ENCODE results near the gene ERMN.
"Not testable (repeated sequence)": the region's sequence is repeated elsewhere in the genome, so short reads cannot be mapped to it uniquely, and the experiment has no call there.

ERMN gene

GRCh38 chr2:157325786-157326185 is at the start of gene ERMN:
ERMN (minus strand) TSS chr2:157325824; CDS start chr2:157325642, 182 bp downstream.
- DNase-seq, result peak; percentile 66 to 78

- no peak for DNase-seq
These were observed 49.8 kb upstream of the ERMN start for GRCh38 chr2:157375384-157375783.

- DNase-seq, result not testable (repeated sequence)
These were observed 42.9 kb upstream of the ERMN start for GRCh38 chr2:157368508-157368907.

GRCh38 chr2:157367704-157368103 is 42.1 kb upstream of the ERMN start:
- no peak for DNase-seq

GRCh38 chr2:157364257-157364974 is 38.8 kb upstream of the ERMN start:
- DNase-seq, result no peak

- DNase-seq, result no peak
These were observed 38.0 kb upstream of the ERMN start for GRCh38 chr2:157363612-157364101.

- no peak for DNase-seq
These were observed 37.0 kb upstream of the ERMN start for GRCh38 chr2:157362627-157363026.

- no peak for DNase-seq
These were observed 35.9 kb upstream of the ERMN start for GRCh38 chr2:157361526-157361925.

GRCh38 chr2:157359628-157360027 is 34.0 kb upstream of the ERMN start:
- no peak for DNase-seq

GRCh38 chr2:157355618-157356017 is 30.0 kb upstream of the ERMN start:
- no peak for DNase-seq

GRCh38 chr2:157349949-157350515 is 24.4 kb upstream of the ERMN start:
- DNase-seq, result no peak

- DNase-seq, result no peak
These were observed 22.8 kb upstream of the ERMN start for GRCh38 chr2:157348291-157348921.

GRCh38 chr2:157345647-157346389 is 20.2 kb upstream of the ERMN start:
- no peak for DNase-seq

GRCh38 chr2:157341381-157341780 is 15.8 kb upstream of the ERMN start:
- not testable (repeated sequence) for DNase-seq

- DNase-seq, result no peak
These were observed 14.5 kb upstream of the ERMN start for GRCh38 chr2:157339965-157340655.

- peak in 1 of 2 experiments; percentile 35 for DNase-seq
These were observed 12.4 kb upstream of the ERMN start for GRCh38 chr2:157337978-157338377.

GRCh38 chr2:157336137-157337010 is 10.8 kb upstream of the ERMN start:
- DNase-seq, result peak; percentile 12 to 38

GRCh38 chr2:157334797-157335196 is 9.2 kb upstream of the ERMN start:
- no peak for DNase-seq

- DNase-seq, result no peak
These were observed 8.7 kb upstream of the ERMN start for GRCh38 chr2:157334335-157334734.

GRCh38 chr2:157333304-157334047 is 7.9 kb upstream of the ERMN start:
- no peak for DNase-seq

GRCh38 chr2:157329524-157329923 is 3.9 kb upstream of the ERMN start:
- no peak for DNase-seq
